Mesendoderm (in vitro differentiated cells): ENCODE results near the gene MKRN1.
A peak's percentile ranks its signal among the peaks of the same experiment; 100 is the strongest.

Experiments used
- DNase-seq: peaks from one replicate; pipeline ENCODE4 v3.0.0; 2013
- H2AK5ac ChIP-seq: 2 replicates; pipeline ENCODE4 v1.6.1; 2013; ENCODE audit warnings: low read length, inconsistent platforms
- H2BK120ac ChIP-seq: 2 replicates; pipeline ENCODE4 v1.6.1; 2013; ENCODE audit warnings: low read depth, mild to moderate bottlenecking, low read length, moderate library complexity, mixed read lengths
- H2BK15ac ChIP-seq: replicated peaks from 2 replicates; pipeline ENCODE4 v1.6.1; 2013; ENCODE audit warnings: low read depth, mild to moderate bottlenecking, moderate library complexity
- H2BK5ac ChIP-seq: 2 replicates; pipeline ENCODE4 v1.6.1; 2013; ENCODE audit warnings: low read length, inconsistent platforms
- H3K18ac ChIP-seq: 2 replicates; pipeline ENCODE4 v1.6.1; 2013; ENCODE audit warnings: mild to moderate bottlenecking, low read length, mixed read lengths
- H3K23ac ChIP-seq: one replicate; pipeline ENCODE4 v1.6.1; 2013; ENCODE audit warnings: low read length
- H3K27ac ChIP-seq: 2 replicates; pipeline ENCODE4 v1.5.1; 2013; ENCODE audit warnings: low read depth, mild to moderate bottlenecking, inconsistent platforms, low read length, moderate library complexity
- H3K27me3 ChIP-seq: 2 replicates; pipeline ENCODE4 v1.6.1; 2013; ENCODE audit warnings: low read length, control low read depth, mild to moderate bottlenecking, inconsistent platforms; ENCODE audit not compliant: insufficient read depth, poor library complexity
- H3K36me3 ChIP-seq: 2 replicates; pipeline ENCODE4 v1.6.1; 2013; ENCODE audit warnings: low read length, inconsistent platforms; ENCODE audit not compliant: control insufficient read depth, insufficient read depth
- H3K4ac ChIP-seq: one replicate; pipeline ENCODE4 v1.6.1; 2013; ENCODE audit warnings: low read depth, mild to moderate bottlenecking, low read length, moderate library complexity
- H3K4me1 ChIP-seq: 2 replicates; pipeline ENCODE4 v1.6.1; 2013; ENCODE audit warnings: low read depth, low read length, inconsistent platforms; ENCODE audit not compliant: control insufficient read depth
- H3K4me2 ChIP-seq: 2 replicates; pipeline ENCODE4 v1.6.1; 2013; ENCODE audit warnings: low read length
- H3K4me3 ChIP-seq: 2 replicates; pipeline ENCODE4 v1.5.1; 2013; ENCODE audit warnings: mild to moderate bottlenecking, low read length
- H3K56ac ChIP-seq: one replicate; pipeline ENCODE4 v1.6.1; 2013; ENCODE audit warnings: low read length
- H3K79me1 ChIP-seq: 2 replicates; pipeline ENCODE4 v1.6.1; 2013; ENCODE audit warnings: low read length, inconsistent platforms
- H3K79me2 ChIP-seq: 2 replicates; pipeline ENCODE4 v1.6.1; 2013; ENCODE audit warnings: mild to moderate bottlenecking, low read length; ENCODE audit not compliant: control insufficient read depth, insufficient read depth
- H3K9ac ChIP-seq: 2 replicates; pipeline ENCODE4 v1.6.1; 2013; ENCODE audit warnings: low read length, inconsistent platforms
- H4K5ac ChIP-seq: one replicate; pipeline ENCODE4 v1.6.1; 2013; ENCODE audit warnings: low read length
- H4K8ac ChIP-seq: one replicate; pipeline ENCODE4 v1.6.1; 2013; ENCODE audit warnings: low read depth, mild to moderate bottlenecking, control low read depth, low read length, moderate library complexity
- WGBS: extraction: QIAGEN DNeasy Blood & Tissue Kit; methylation state at CpG from one replicate; pipeline ENCODE4 v1.1.7; 2013; ENCODE audit warnings: low lambda C conversion rate, missing lambda C conversion rate; ENCODE audit not compliant: insufficient coverage; ENCODE audit errors: extremely low coverage; 5-methylcytosine and 5-hydroxymethylcytosine counted together

MKRN1 gene

DNA sequence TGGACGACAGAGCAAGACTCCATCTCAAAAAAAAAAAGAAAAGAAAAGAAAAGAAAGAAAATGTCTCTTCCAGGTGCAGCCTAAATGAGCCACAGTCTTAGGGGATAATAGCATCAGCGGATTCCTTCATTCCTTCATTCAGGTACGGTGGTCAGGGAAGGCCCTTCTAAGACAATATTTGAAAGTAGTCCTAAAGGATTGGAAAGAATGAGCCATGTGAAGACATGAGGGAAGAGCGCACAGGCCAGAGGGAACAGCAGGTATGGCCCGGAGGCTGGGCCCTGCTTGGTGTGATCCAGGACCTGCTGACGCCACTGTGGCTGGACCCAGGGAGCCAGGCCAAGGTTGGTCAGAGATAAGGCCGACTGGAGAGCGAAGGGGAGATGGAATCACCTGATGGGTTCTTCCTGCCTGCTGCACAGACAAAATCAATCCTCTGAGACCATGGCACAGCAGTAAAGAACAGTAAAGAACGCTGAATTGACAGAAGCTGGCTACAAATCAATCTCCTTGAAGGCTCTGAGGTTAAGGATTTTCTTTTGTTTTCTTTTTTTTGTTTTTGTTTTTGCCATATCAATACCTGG lies 16.3 kb upstream of the MKRN1 start:
- Histone ChIP-seq H3K79me1 (no peaks in the 10 kb centered on the region), H4K8ac (no peak overlapping the region), H3K4me3 (no peak overlapping the region), H3K4me2 (no peak overlapping the region), H3K18ac (peak overlapping the region; percentile 32), H2BK15ac (no peak overlapping the region), H2BK5ac (peak overlapping the region; percentile 31), H3K27ac (no peak overlapping the region), H3K23ac (no peak overlapping the region), H3K79me2 (no peaks in the 10 kb centered on the region), H3K56ac (peak overlapping the region; percentile 30), H3K36me3 (no peaks in the 10 kb centered on the region), H2AK5ac (no peak overlapping the region), H3K27me3 (no peaks in the 10 kb centered on the region), H4K5ac (no peak overlapping the region), H3K9ac (no peak overlapping the region), H2BK120ac (no peak overlapping the region), H3K4me1 (no peaks in the 10 kb centered on the region), H3K4ac (no peak overlapping the region)
- WGBS: no CpG with 5 or more reads among the region's 9 CpGs
- DNase-seq: no peak

DNA sequence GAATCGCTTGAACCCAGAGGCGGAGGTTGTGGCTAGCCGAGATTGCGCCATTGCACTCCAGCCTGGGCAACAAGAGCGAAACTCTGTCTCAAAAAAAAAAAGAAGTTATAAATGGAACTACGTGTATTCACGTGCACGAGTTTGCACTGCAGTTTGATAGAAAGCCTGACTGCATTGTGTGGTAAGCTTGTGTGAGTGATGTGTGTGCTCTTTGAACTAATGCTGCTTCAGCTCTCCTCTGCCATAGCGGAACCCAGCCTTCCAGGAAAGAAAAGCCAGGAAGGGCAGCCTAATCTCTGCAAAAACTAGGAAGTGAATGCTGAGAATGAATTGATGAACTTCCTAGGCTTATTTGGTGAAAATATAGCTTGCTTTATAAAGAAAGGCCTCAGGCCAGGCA lies 15.6 kb upstream of the MKRN1 start:
- Histone ChIP-seq H3K4me3 (no peak overlapping the region), H2AK5ac (no peak overlapping the region), H3K4me2 (no peak overlapping the region), H3K27ac (no peak overlapping the region), H3K79me2 (no peaks in the 10 kb centered on the region), H3K4ac (peak overlapping the region; percentile 9), H2BK120ac (no peak overlapping the region), H3K18ac (peak overlapping the region; percentile 51), H3K4me1 (no peaks in the 10 kb centered on the region), H4K8ac (no peak overlapping the region), H3K23ac (no peak overlapping the region), H3K36me3 (no peaks in the 10 kb centered on the region), H3K27me3 (no peaks in the 10 kb centered on the region), H3K9ac (no peak overlapping the region), H3K56ac (no peak overlapping the region), H4K5ac (no peak overlapping the region), H3K79me1 (no peaks in the 10 kb centered on the region), H2BK15ac (no peak overlapping the region), H2BK5ac (no peak overlapping the region)
- no peak for DNase-seq
- no CpG with 5 or more reads among the region's 9 CpGs for WGBS

DNA sequence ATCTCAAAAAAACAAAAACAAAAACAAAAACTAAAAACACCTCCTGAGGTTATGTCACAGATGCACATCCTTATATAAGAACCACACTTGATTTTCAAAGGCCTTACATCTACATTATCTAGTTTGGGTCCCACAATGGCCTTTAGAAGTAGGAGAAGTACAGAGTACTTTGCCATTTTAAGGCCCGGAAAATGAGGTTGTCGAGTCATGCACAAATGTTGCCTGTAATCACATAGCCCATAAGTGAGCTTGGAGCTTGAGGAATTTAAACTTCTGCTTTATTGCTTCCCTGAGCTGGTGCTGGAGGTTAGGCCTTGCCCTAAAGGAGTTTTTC lies 9.7 kb upstream of the MKRN1 start:
- no peaks in the 10 kb centered on the region for H3K36me3 ChIP-seq
- no peak overlapping the region for H3K9ac ChIP-seq
- H4K5ac ChIP-seq: no peak overlapping the region
- H3K4me1 ChIP-seq: peaks cover 6% of the 10 kb centered on the region
- no peak overlapping the region for H3K4me3 ChIP-seq
- H3K79me1 ChIP-seq: no peaks in the 10 kb centered on the region
- no peak overlapping the region for H3K27ac ChIP-seq
- H3K4me2 ChIP-seq: no peak overlapping the region
- WGBS: no CpG with 5 or more reads among the region's 2 CpGs
- no peaks in the 10 kb centered on the region for H3K79me2 ChIP-seq
- no peak overlapping the region for H2BK5ac ChIP-seq
- no peak overlapping the region for H2AK5ac ChIP-seq
- H2BK120ac ChIP-seq: no peak overlapping the region
- H4K8ac ChIP-seq: no peak overlapping the region
- no peak overlapping the region for H2BK15ac ChIP-seq
- H3K18ac ChIP-seq: peak overlapping the region; percentile 42
- peak; percentile 28 for DNase-seq
- no peak overlapping the region for H3K23ac ChIP-seq
- no peaks in the 10 kb centered on the region for H3K27me3 ChIP-seq
- H3K4ac ChIP-seq: peak overlapping the region; percentile 36
- H3K56ac ChIP-seq: no peak overlapping the region

DNA sequence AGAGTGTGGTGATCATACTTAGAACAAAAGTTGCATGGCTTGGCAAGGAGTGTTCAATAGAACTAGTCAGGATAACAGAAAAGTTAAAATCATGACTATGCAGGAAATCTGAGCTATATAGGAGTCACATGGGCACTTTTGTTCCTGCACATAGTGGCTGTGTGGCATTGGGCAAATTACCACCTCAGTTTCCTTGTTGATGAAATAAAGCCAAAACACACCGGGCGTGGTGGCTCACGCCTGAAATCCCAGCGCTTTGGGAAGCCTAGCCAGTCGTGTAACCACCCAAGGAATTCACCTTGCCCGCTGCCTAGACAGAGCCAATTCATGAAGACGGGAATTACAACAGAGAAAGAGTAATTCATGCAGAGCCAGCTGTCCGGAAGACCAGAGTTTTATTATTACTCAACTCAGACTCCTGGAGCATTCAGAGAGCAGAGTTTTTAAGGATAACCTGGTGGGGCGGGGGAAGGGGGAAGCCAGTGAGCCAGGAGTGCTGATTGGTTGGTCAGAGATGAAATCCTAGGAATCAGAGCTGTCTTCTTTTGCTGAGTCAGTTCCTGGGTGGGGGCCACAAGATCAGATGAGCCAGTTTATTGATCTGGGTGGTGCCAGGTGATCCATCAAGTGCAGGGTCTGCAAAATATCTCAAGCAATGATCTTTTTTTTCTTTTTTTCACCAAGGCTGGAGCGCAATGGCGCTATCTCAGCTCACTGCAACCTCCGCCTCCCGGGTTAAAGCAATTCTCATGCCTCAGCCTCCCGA lies 6.4 kb upstream of the MKRN1 start:
- Histone ChIP-seq H3K4me1 (peaks cover 6% of the 10 kb centered on the region), H2AK5ac (peak overlapping the region; percentile 76), H3K27me3 (no peaks in the 10 kb centered on the region), H3K79me1 (no peaks in the 10 kb centered on the region), H3K79me2 (no peaks in the 10 kb centered on the region), H2BK15ac (no peak overlapping the region), H3K23ac (peak overlapping the region; percentile 76), H3K4me2 (no peak overlapping the region), H4K5ac (peak overlapping the region; percentile 21), H4K8ac (no peak overlapping the region), H3K56ac (peak overlapping the region; percentile 87), H3K4ac (peak overlapping the region; percentile 7), H3K36me3 (no peaks in the 10 kb centered on the region), H3K27ac (peak overlapping the region; percentile 86), H2BK5ac (peak overlapping the region; percentile 97), H3K18ac (peak overlapping the region; percentile 84), H3K9ac (peak overlapping the region; percentile 53), H2BK120ac (peak overlapping the region; percentile 92), H3K4me3 (no peak overlapping the region)
- no CpG with 5 or more reads among the region's 14 CpGs for WGBS
- DNase-seq: peak; percentile 42

DNA sequence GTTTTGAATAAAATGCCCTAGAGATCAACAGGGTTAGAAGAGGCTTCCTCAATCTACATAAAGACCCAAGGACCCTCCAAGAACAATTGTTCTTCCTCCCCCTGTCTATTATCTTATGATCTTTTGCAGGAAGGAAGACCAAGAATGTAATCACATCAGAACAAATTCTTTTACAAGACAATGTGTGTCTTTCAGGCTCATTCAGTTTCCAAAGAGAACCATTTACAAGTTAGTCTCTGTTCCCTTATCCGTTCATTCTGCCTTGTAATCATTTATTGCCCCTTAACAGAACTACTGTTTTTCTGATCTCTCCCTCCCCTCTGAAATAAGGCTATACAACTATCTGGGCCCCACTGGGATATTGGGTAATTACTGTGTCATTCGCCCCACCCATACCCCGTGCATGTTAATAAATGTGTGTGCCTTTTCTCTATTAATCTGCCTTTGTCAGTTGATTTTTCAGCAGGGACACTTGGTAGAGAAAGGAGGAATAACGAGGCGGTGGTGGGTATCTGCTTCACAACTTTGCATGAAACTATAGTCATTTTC lies 5.7 kb upstream of the MKRN1 start:
- no peak overlapping the region for H2BK15ac ChIP-seq
- H3K27ac ChIP-seq: peak overlapping the region; percentile 86
- H3K4ac ChIP-seq: peak overlapping the region; percentile 7
- no peak overlapping the region for H3K4me3 ChIP-seq
- H3K9ac ChIP-seq: peak overlapping the region; percentile 53
- no peaks in the 10 kb centered on the region for H3K79me1 ChIP-seq
- H3K79me2 ChIP-seq: no peaks in the 10 kb centered on the region
- H2BK120ac ChIP-seq: peak overlapping the region; percentile 92
- no peaks in the 10 kb centered on the region for H3K27me3 ChIP-seq
- peak overlapping the region; percentile 76 for H2AK5ac ChIP-seq
- H3K23ac ChIP-seq: peak overlapping the region; percentile 76
- peaks cover 6% of the 10 kb centered on the region for H3K4me1 ChIP-seq
- no CpG with 5 or more reads among the region's 5 CpGs for WGBS
- peak; percentile 81 for DNase-seq
- no peaks in the 10 kb centered on the region for H3K36me3 ChIP-seq
- H4K5ac ChIP-seq: peak overlapping the region; percentile 21
- H3K18ac ChIP-seq: peak overlapping the region; percentile 39
- H3K56ac ChIP-seq: peak overlapping the region; percentile 87
- peak overlapping the region; percentile 97 for H2BK5ac ChIP-seq
- no peak overlapping the region for H4K8ac ChIP-seq
- no peak overlapping the region for H3K4me2 ChIP-seq
